Sigmoid colon (tissue), 4 donors: ENCODE results near the gene GDF15.

ENCODE experiments used
- EP300 ChIP-seq, 4 donors: sonication (generic); formaldehyde crosslinking; IDR thresholded peaks; one replicate each; pipeline ENCODE4 v1.6.1; 2017; ENCODE audit warnings: antibody characterized with exemption in 4 of 4
- POLR2AphosphoS5 ChIP-seq, 4 donors: sonication (generic); formaldehyde crosslinking; IDR thresholded peaks; one replicate each; pipeline ENCODE4 v1.6.1; 2017; ENCODE audit warnings: antibody characterized with exemption in 4 of 4
- TF ChIP-seq, protein P1 (sequence below), 4 experiments: fragments of 450-650 bp in 3 of 4; fragments of 200-600 bp in 1 of 4; IDR thresholded peaks; one replicate each; pipeline ENCODE4 v1.5.1; 2016 to 2019; ENCODE audit warnings: antibody characterized with exemption in 4 of 4, mild to moderate bottlenecking in 3 of 4, moderate library complexity in 2 of 4

GRCh38 chr19:18385359-18385674 is 641 bp upstream of the GDF15 start:
- TF ChIP-seq POLR2AphosphoS5 (IDR thresholded peaks at IDR 0.05) = no peak
- no peak for TF ChIP-seq EP300 (IDR thresholded peaks at IDR 0.05)
- TF ChIP-seq, protein P1, sequence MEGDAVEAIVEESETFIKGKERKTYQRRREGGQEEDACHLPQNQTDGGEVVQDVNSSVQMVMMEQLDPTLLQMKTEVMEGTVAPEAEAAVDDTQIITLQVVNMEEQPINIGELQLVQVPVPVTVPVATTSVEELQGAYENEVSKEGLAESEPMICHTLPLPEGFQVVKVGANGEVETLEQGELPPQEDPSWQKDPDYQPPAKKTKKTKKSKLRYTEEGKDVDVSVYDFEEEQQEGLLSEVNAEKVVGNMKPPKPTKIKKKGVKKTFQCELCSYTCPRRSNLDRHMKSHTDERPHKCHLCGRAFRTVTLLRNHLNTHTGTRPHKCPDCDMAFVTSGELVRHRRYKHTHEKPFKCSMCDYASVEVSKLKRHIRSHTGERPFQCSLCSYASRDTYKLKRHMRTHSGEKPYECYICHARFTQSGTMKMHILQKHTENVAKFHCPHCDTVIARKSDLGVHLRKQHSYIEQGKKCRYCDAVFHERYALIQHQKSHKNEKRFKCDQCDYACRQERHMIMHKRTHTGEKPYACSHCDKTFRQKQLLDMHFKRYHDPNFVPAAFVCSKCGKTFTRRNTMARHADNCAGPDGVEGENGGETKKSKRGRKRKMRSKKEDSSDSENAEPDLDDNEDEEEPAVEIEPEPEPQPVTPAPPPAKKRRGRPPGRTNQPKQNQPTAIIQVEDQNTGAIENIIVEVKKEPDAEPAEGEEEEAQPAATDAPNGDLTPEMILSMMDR (IDR thresholded peaks at IDR 0.05) = no peak
